Fibroblast of mammary gland (primary cell): ENCODE data around the gene MEGF6.

Experiments
- DNase-seq: peaks from one replicate; pipeline ENCODE4 v3.0.0-alpha.2; 2010; ENCODE audit warnings: low read depth
- H3K4me3 ChIP-seq: 2 replicates; pipeline ENCODE4 v1.5.1; 2011; ENCODE audit warnings: low read depth, mild to moderate bottlenecking, low read length, moderate library complexity; ENCODE audit not compliant: control insufficient read depth
- TF ChIP-seq, protein P1 (sequence below): conservative IDR thresholded peaks from 2 replicates; pipeline ENCODE4 v1.5.1; 2011; ENCODE audit warnings: low read depth, low read length, inconsistent platforms; ENCODE audit not compliant: control insufficient read depth, insufficient read depth

Gene MEGF6

GRCh38 chr1:3442331-3442730 is 169.0 kb downstream of the MEGF6 start:
- no peak for DNase-seq
- TF ChIP-seq, protein P1, sequence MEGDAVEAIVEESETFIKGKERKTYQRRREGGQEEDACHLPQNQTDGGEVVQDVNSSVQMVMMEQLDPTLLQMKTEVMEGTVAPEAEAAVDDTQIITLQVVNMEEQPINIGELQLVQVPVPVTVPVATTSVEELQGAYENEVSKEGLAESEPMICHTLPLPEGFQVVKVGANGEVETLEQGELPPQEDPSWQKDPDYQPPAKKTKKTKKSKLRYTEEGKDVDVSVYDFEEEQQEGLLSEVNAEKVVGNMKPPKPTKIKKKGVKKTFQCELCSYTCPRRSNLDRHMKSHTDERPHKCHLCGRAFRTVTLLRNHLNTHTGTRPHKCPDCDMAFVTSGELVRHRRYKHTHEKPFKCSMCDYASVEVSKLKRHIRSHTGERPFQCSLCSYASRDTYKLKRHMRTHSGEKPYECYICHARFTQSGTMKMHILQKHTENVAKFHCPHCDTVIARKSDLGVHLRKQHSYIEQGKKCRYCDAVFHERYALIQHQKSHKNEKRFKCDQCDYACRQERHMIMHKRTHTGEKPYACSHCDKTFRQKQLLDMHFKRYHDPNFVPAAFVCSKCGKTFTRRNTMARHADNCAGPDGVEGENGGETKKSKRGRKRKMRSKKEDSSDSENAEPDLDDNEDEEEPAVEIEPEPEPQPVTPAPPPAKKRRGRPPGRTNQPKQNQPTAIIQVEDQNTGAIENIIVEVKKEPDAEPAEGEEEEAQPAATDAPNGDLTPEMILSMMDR = no peak
- no peak overlapping the region for H3K4me3 ChIP-seq

- TF ChIP-seq, protein P1 = no peak
- H3K4me3 ChIP-seq = no peak overlapping the region
- DNase-seq = no peak
Observed at GRCh38 chr1:3441880-3442279, 169.4 kb downstream of the MEGF6 start.

DNA sequence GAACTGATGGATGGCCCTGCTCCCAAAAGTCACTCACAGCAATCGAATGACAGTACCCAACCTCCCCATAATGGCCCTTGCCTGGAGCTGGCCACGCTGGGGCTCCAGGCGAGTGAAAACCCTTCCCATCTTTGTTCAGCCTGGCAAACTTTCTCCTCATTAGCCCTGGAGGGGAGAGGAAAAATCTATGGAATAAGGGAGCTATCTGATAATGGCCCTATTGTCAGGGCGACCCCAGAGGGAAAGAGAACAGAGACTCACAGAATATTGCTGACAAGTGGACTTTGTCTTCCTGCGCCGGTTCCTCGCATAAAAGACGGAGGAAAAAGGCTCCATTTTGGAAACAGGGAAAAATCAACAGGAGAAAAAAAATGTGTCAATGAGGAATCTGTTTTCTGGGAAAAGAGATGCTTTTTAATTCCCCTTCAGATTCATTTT is 169.9 kb downstream of the MEGF6 start:
- DNase-seq = no peak
- TF ChIP-seq, protein P1 = no peak
- no peak overlapping the region for H3K4me3 ChIP-seq

- TF ChIP-seq, protein P1 = no peak
- H3K4me3 ChIP-seq = no peak overlapping the region
- no peak for DNase-seq
Observed at GRCh38 chr1:3440711-3441409, 170.4 kb downstream of the MEGF6 start.

- no peak overlapping the region for H3K4me3 ChIP-seq
- DNase-seq = no peak
- TF ChIP-seq, protein P1 = no peak
Observed at GRCh38 chr1:3440300-3440681, 171.0 kb downstream of the MEGF6 start.
